Omental fat pad (tissue), 4 donors: ENCODE results near the gene WDR27. TPM values are rescaled to one million over a fixed set of nuclear protein-coding genes. Genes with fewer than 3 reads are reported as not detected.

Source experiments
- ATAC-seq: fragments of 150-250 bp; one replicate; pipeline ENCODE4 v1.9.1; 2016; ENCODE audit warnings: mild to moderate bottlenecking, moderate library complexity; ENCODE audit not compliant: low FRiP score
- DNase-seq: peaks from one replicate; pipeline ENCODE4 v3.0.0-alpha.2; 2019; ENCODE audit warnings: low spot score
- total RNA-seq, 4 donors: library from RNA; depleted of rRNA; stranded (reverse); fragments of >200 nt; gene quantifications; one replicate each; pipeline ENCODE4 v1.1.0, GENCODE V29; 2016
- TF ChIP-seq, protein P1 (sequence below), 3 donors: fragments of 450-650 bp; IDR thresholded peaks; one replicate each; pipeline ENCODE4 v1.5.1; 2016 to 2017; ENCODE audit warnings: antibody characterized with exemption in 3 of 3, mild to moderate bottlenecking in 3 of 3, moderate library complexity in 2 of 3

The WDR27 gene
- total RNA-seq, 4 donors from 2014 or later: 18.9 to 35.9 (median 21.7) TPM

DNA sequence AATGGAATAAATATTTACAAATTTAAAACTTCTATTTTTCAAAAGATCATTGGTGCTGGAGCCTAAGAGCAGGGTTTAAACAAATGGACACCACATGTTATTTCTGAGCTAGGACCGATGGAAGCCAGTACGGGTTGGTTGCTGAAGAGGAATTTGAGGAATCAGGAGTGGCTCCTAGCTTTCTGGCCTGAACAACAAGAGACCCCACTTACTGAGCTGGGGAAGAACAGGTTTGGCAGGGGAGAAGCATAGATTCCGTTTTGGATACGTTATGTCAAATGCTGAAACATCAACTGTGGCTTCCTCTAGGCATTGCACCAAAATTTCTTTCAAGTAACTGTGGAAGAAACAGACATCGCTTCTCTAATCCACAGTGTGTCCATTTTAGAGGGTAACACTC lies 6.7 kb downstream of the WDR27 start:
- ATAC-seq (no peak), DNase-seq (no peak)
- TF ChIP-seq, protein P1, sequence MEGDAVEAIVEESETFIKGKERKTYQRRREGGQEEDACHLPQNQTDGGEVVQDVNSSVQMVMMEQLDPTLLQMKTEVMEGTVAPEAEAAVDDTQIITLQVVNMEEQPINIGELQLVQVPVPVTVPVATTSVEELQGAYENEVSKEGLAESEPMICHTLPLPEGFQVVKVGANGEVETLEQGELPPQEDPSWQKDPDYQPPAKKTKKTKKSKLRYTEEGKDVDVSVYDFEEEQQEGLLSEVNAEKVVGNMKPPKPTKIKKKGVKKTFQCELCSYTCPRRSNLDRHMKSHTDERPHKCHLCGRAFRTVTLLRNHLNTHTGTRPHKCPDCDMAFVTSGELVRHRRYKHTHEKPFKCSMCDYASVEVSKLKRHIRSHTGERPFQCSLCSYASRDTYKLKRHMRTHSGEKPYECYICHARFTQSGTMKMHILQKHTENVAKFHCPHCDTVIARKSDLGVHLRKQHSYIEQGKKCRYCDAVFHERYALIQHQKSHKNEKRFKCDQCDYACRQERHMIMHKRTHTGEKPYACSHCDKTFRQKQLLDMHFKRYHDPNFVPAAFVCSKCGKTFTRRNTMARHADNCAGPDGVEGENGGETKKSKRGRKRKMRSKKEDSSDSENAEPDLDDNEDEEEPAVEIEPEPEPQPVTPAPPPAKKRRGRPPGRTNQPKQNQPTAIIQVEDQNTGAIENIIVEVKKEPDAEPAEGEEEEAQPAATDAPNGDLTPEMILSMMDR (IDR thresholded peaks at IDR 0.05): no peak

DNA sequence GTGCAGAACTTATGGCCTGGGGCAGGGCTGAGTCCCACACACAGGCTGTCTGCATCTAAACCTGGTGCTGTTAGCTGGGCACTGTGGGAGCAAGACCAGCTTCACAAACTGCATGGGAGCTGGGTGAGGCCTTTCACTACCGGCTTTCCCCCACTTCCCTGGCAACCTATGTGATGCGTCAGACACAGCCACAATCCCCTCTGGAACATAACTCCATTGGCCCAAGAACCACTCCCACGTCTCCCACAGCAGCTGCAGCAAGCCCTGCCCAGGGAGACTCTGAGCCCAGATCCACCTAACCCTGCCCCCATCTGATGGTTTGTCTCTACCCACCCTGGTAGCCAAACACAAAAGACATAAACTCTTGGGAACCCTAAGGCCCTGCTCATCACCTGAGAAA lies 9.3 kb downstream of the WDR27 start:
- TF ChIP-seq, protein P1 (IDR thresholded peaks at IDR 0.05): no peak
- no peak for ATAC-seq
- DNase-seq: no peak

DNA sequence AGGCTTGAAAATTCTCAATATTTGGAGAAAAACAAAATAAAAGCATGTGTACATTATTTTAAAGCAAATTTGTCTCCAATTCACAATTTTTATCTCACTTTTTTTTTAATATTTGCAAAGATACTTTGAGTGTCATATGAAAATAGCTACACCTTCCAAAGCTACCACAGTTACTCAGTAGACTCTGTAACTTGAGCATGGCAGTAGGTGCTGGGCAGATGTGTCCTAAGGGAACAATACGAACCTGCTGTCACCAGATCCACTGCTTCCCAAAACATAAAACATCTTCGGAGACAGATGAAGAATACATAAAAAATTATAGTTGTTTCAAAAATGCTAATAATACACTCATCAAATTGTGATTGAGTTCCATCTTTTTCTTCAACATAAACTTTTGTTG lies 10.6 kb downstream of the WDR27 start:
- ATAC-seq (no peak), DNase-seq (no peak)
- TF ChIP-seq, protein P1 (IDR thresholded peaks at IDR 0.05): no peak

DNA sequence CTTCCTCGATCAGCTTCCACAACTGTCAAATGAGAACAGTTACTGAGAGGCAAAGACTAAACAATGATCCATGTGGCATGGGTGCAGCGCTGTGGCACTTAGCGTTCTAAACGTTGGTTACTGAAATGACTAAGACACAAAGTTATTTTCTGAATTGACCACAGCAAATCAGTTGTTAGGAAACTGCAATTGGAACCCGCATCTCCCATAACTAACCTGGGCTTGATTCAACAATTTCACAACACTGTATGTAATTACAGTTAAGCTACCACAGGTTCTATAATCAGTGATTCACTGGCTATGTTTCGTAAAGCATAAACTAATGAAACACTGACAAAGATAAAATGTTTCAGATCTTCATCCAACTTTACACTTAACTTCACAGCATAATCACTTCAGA lies 12.5 kb downstream of the WDR27 start:
- ATAC-seq (no peak), DNase-seq (no peak)
- TF ChIP-seq, protein P1 (IDR thresholded peaks at IDR 0.05): no peak

DNA sequence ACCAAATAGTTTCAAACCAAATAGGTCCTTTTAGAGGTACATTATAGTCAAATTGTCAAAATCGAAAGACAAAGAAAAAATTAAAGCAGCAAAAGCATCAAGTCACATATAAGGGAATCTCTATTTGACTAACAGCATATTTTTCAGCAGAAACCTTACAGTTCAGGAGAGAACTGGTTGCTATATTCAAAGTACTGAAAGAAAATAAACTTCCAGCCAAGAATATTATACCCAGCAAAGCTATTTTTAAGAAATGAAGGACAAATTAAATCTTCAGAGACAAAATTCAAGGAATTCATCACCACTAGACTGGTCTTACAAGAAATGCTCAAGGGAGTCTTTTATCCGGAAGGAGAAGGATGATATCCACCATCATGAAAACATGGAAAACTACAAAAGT lies 16.0 kb downstream of the WDR27 start:
- DNase-seq (no peak), ATAC-seq (no peak)
- TF ChIP-seq, protein P1 (IDR thresholded peaks at IDR 0.05): no peak

DNA sequence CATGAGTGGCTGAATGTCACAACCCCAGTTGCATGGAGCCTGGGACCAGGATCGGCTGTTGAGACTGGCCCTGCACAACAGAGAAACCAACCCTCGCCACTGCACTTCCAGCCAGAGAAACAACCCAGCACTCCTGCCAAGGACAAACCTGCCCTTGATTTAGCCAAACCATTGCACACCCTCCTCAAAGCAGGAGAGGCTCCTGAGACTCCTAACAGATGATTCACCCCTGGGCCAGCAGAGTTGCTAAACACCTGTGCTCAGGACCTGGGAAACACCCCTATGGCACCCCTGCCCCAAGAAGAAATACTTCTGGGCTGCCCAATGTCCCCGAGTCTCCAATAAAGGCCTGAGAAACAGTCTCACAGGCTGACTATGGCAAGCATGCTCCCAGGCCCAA lies 17.8 kb downstream of the WDR27 start:
- TF ChIP-seq, protein P1 (IDR thresholded peaks at IDR 0.05): no peak
- ATAC-seq (no peak), DNase-seq (no peak)

DNA sequence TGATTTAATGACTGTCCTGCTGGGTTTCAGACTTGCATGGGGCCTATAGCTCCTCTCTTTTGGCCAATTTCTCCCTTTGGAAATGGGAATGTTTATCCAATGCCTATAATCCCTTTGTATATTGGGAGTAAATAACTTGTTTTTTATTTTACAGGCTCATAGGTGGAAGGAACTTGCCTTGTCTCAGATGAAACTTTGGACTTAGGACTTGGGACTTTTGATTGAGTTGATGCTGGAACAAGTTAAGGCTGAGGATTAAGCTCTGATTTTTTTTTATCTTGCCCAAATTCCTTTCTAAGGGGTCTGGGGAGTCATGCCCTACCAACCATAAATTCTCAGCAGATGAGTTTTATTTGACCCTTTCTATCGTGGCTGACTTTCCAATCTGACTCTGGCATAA lies 23.5 kb downstream of the WDR27 start:
- TF ChIP-seq, protein P1 (IDR thresholded peaks at IDR 0.05): no peak
- DNase-seq (no peak), ATAC-seq (no peak)
